ENCODE measurements around the gene STK25. TPM values are rescaled to one million over a fixed set of nuclear protein-coding genes. Genes with fewer than 3 reads are reported as not detected.
A peak's percentile ranks its signal among the peaks of the same experiment; 100 is the strongest.

The STK25 gene
- total and polyA plus RNA-seq, 2 donors (not counting 1 experiment from before 2014, with no cell fraction given) = 183 to 378 TPM

GRCh38 chr2:241505781-241506201 is 2.6 kb downstream of the STK25 start:
- ATAC-seq (ENCODE audit: low read depth) (no peak), DNase-seq (no peak)
- ChIA-PET POLR2A (no interaction called here), CTCF (no interaction called here)
- TF ChIP-seq EZH2 (IDR thresholded peaks at IDR 0.05; ENCODE audit: borderline replicate concordance, insufficient read depth, low read depth, low read length, poor library complexity, severe bottlenecking) (no peak), CTCF (IDR thresholded peaks at IDR 0.05) (no peak)
- no peak overlapping the region for H3K9ac ChIP-seq (ENCODE audit: low read length)
- no peak overlapping the region for H3K4me2 ChIP-seq (replicated peaks; ENCODE audit: low read depth, low read length, poor library complexity, severe bottlenecking)
- no peak overlapping the region for H3K4me3 ChIP-seq (ENCODE audit: control extremely low read depth in 1 of 5, extremely low read depth in 1 of 5, insufficient read depth in 1 of 5, low read depth in 2 of 5, low read length in 4 of 5)
- Mint-ChIP-seq H3K4me1 (peaks cover 24% of the 10 kb centered on the region), H3K27me3 (no peaks in the 10 kb centered on the region), H3K27ac (no peak overlapping the region), H3K4me3 (no peak overlapping the region), H3K9me3 (ENCODE audit: insufficient read depth) (no peaks in the 10 kb centered on the region)
- H3K9me3 ChIP-seq (ENCODE audit: control extremely low read depth in 1 of 3, control insufficient read depth in 2 of 3, insufficient read depth in 1 of 3, low read length in 2 of 3) = peaks cover 0 to 3% (median 0%) of the 10 kb centered on the region in 3 donors
- no peak overlapping the region for H3K27ac ChIP-seq (ENCODE audit: low read length in 2 of 2)
- H3K36me3 ChIP-seq (replicated peaks in 1 of 2; ENCODE audit: control extremely low read depth in 1 of 2, control insufficient read depth in 1 of 2, extremely low read depth in 1 of 2, insufficient read depth in 2 of 2, low read length in 1 of 2) = peaks cover 0 to 7% of the 10 kb centered on the region in 2 experiments
- H2AFZ ChIP-seq (ENCODE audit: insufficient read depth, low read depth, low read length, poor library complexity, severe bottlenecking) = no peak overlapping the region
- H4K20me1 ChIP-seq (ENCODE audit: control insufficient read depth, insufficient read depth, low read length, poor library complexity, severe bottlenecking) = peaks cover 64% of the 10 kb centered on the region
- H3K79me2 ChIP-seq (ENCODE audit: control insufficient read depth, insufficient read depth, low read length) = peaks cover 59% of the 10 kb centered on the region
- 100% methylated on average over 7 of the region's 7 CpGs for WGBS (ENCODE audit: insufficient coverage)
- peaks cover 15 to 20% of the 10 kb centered on the region in 2 donors for H3K4me1 ChIP-seq (ENCODE audit: control insufficient read depth in 2 of 2, insufficient read depth in 2 of 2, low read length in 2 of 2)
- no peaks in the 10 kb centered on the region for H3K27me3 ChIP-seq (replicated peaks in 1 of 4; ENCODE audit: control extremely low read depth in 1 of 4, control insufficient read depth in 3 of 4, insufficient read depth in 4 of 4, low read length in 3 of 4)
- intact Hi-C loops (cut with micrococcal nuclease) = no loop called here

- WGBS (ENCODE audit: insufficient coverage) = 93% methylated on average over 15 of the region's 15 CpGs
- no peak overlapping the region for H3K4me2 ChIP-seq (replicated peaks; ENCODE audit: low read depth, low read length, poor library complexity, severe bottlenecking)
- intact Hi-C loops (cut with micrococcal nuclease) = no loop called here
- ChIA-PET POLR2A (no interaction called here), CTCF (no interaction called here)
- DNase-seq = peak; percentile 7
- H3K4me3 Mint-ChIP-seq = no peak overlapping the region
- no peak overlapping the region for H3K27ac Mint-ChIP-seq
- H3K4me1 ChIP-seq (ENCODE audit: control insufficient read depth in 2 of 2, insufficient read depth in 2 of 2, low read length in 2 of 2) = peaks cover 15 to 20% of the 10 kb centered on the region in 2 donors
- peaks cover 70% of the 10 kb centered on the region for H4K20me1 ChIP-seq (ENCODE audit: control insufficient read depth, insufficient read depth, low read length, poor library complexity, severe bottlenecking)
- peaks cover 0 to 3% (median 0%) of the 10 kb centered on the region in 3 donors for H3K9me3 ChIP-seq (ENCODE audit: control extremely low read depth in 1 of 3, control insufficient read depth in 2 of 3, insufficient read depth in 1 of 3, low read length in 2 of 3)
- H3K27me3 Mint-ChIP-seq = no peaks in the 10 kb centered on the region
- peaks cover 24% of the 10 kb centered on the region for H3K4me1 Mint-ChIP-seq
- peaks cover 64% of the 10 kb centered on the region for H3K79me2 ChIP-seq (ENCODE audit: control insufficient read depth, insufficient read depth, low read length)
- H3K4me3 ChIP-seq (ENCODE audit: control extremely low read depth in 1 of 5, extremely low read depth in 1 of 5, insufficient read depth in 1 of 5, low read depth in 2 of 5, low read length in 4 of 5) = no peak overlapping the region
- H3K9ac ChIP-seq (ENCODE audit: low read length) = no peak overlapping the region
- no peaks in the 10 kb centered on the region for H3K9me3 Mint-ChIP-seq (ENCODE audit: insufficient read depth)
- no peak overlapping the region for H3K27ac ChIP-seq (ENCODE audit: low read length in 2 of 2)
- peaks cover 0 to 8% of the 10 kb centered on the region in 2 experiments for H3K36me3 ChIP-seq (replicated peaks in 1 of 2; ENCODE audit: control extremely low read depth in 1 of 2, control insufficient read depth in 1 of 2, extremely low read depth in 1 of 2, insufficient read depth in 2 of 2, low read length in 1 of 2)
- H2AFZ ChIP-seq (ENCODE audit: insufficient read depth, low read depth, low read length, poor library complexity, severe bottlenecking) = no peak overlapping the region
- TF ChIP-seq CTCF (IDR thresholded peaks at IDR 0.05) = no peak
- no peak for TF ChIP-seq EZH2 (IDR thresholded peaks at IDR 0.05; ENCODE audit: borderline replicate concordance, insufficient read depth, low read depth, low read length, poor library complexity, severe bottlenecking)
- ATAC-seq (ENCODE audit: low read depth) = no peak
- H3K27me3 ChIP-seq (replicated peaks in 1 of 4; ENCODE audit: control extremely low read depth in 1 of 4, control insufficient read depth in 3 of 4, insufficient read depth in 4 of 4, low read length in 3 of 4) = no peaks in the 10 kb centered on the region
Measured at GRCh38 chr2:241505086-241505780, 3.2 kb downstream of the STK25 start.
